NCI-H128 (cell line): Measurements from ENCODE around the gene DCTN5.
A peak's percentile ranks its signal among the peaks of the same experiment; 100 is the strongest.
"Not testable (repeated sequence)": the region's sequence is repeated elsewhere in the genome, so short reads cannot be mapped to it uniquely, and the experiment has no call there.

Source experiments
- DNase-seq: peaks from one replicate; lab custom pipeline; 2025; ENCODE audit not compliant: unreplicated experiment; lab: John Stamatoyannopoulos, UW

The DCTN5 gene

DNA sequence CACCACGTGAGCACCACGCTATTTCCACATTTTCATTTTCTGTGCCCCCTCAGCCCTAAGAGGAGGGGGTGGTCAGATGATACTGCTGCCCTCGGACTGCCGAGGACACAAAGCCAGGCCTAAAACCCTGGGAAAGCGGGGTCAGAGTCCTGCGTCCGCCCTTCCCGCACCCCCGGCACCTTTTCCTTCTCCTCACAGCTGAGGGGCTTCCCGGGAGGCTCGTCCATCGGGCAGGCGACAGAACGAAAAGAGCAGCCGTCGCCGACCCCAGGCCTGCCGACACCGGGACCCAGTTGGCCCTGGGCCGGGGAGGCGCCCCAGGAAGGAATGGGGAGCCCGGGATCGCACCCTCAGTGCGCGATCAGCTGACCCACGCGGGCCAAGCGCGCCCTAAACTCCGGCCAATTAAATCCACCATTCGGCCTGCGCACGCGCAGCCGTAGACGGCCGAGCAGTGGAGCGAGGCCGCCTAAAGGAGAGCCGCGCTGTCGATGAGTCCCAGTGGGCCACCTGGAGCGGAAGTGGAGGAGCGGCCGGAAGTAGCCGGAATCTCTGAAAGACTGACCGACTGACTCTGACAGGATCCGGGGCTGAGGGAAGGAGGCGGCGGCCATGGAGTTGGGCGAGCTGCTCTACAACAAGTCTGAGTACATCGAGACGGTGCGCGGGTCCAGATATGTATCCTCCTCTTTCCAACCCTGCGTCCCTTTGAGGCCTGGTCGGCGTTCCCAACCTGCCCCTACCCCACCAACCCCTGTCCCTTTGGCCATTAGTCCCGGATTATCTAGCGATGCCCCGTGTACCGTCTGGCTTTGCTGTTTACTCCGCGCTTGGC, at the start of gene DCTN5, which contains the start of gene PALB2:
DCTN5 (plus strand) TSS at position 536 of the 835 bp plus-strand sequence; CDS start at position 613, 77 bp downstream.
PALB2 (minus strand) TSS at position 380 of the 835 bp plus-strand sequence; CDS start at position 227, 153 bp downstream.
- DNase-seq = peak; percentile 74

- DNase-seq = no peak
Observed at GRCh38 chr16:23594186-23594585, 47.1 kb upstream of the DCTN5 start.

DNA sequence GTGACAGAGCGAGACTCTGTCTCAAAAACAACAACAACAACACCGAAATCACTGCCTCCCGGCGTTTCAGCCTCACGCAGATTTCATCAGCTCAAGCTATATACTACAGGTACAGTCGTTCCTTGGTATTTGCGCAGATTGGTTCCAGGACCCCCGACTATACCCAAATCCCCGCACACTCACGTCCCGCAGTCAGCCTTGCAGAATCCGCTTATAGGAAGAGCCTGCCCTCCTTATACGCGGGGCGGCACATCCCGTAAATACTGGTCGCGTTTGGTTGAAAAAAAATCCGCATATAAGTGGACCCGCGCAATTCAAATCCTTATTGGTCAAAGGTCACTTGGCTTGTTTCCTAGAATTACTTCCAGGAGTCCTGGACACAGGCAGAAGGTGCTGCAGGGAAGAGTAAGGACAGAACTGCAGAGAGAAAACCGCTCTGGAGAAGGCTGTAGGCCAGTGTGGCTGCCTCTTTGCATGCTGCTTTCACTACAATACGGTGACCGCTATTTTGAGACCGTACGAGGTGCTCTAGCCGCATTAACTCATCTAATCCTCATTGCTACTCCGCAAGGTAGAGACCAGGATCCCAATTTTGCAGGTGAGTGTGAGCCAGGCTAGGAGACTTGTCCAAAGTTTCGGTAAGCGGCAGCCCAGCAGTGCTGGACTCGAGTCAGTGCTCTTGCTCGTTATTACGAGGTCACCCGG, 45.9 kb upstream of the DCTN5 start:
- no peak for DNase-seq

DNA sequence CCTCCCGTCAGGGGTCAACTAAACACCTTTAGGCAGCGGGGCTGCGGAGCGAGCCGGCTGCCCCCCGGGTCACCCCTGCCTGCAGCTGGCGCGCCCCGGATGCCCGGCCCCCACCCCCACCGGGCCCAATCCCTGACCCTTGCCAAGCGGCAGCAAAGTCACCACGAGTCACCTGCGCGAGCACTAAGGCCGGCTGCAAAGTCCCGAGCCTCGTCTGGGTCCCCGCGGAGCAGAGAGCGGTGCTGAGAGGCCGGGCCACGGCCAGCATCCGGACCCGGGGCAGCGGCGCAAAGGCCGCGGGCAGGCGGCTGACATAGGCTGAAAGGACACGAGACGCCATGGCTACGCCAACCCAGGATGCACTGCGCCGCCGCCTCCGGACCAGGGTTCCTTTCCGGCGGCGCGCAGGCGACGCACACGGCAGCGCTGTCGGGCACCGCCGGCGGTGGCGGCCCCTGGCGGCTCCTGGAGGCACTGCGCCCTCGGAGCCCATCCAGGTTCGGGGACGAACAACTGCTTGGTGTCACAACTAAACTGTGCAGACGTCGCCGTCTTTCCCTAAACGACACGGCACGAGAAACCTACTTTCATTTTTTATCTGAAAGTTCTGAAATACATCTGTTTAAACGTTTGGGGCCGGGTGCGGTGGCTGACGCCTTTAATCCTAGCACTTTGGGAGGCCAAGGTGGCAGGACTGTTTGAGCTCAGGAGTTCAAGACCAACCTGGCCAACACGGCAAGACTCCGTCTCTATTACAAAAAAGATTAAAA, 45.1 kb upstream of the DCTN5 start, which contains the start of gene NDUFAB1:
NDUFAB1 (minus strand) TSS at position 366 of the 770 bp plus-strand sequence; CDS start at position 340, 26 bp downstream.
- peak; percentile 32 for DNase-seq

- no peak for DNase-seq
Observed at GRCh38 chr16:23597003-23597756, 44.1 kb upstream of the DCTN5 start.

- DNase-seq = no peak
Observed at GRCh38 chr16:23607726-23608125, 33.5 kb upstream of the DCTN5 start.

- no peak for DNase-seq
Observed at GRCh38 chr16:23608194-23608593, 33.1 kb upstream of the DCTN5 start.

- no peak for DNase-seq
Observed at GRCh38 chr16:23609929-23610328, 31.3 kb upstream of the DCTN5 start.

GRCh38 chr16:23610905-23611304, 30.4 kb upstream of the DCTN5 start:
- not testable (repeated sequence) for DNase-seq

DNA sequence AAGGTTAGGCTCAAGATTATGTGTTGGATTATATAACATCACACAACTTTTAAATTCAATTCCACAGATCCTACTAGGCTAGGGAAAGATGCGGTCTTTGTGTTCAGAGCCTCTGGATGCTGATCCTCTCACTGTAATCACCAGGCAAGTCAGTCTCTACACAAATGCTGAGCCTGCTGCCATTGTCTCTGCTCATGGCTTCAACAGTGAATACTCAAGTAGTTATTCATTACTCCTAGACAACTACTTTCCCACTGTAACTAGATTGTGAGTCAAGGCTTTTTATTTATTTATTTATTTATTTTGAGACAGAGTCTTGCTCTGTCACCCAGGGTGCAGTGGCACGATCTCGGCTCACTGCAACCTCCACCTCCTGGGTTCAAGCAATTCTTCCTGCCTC, 29.3 kb upstream of the DCTN5 start:
- no peak for DNase-seq

DNA sequence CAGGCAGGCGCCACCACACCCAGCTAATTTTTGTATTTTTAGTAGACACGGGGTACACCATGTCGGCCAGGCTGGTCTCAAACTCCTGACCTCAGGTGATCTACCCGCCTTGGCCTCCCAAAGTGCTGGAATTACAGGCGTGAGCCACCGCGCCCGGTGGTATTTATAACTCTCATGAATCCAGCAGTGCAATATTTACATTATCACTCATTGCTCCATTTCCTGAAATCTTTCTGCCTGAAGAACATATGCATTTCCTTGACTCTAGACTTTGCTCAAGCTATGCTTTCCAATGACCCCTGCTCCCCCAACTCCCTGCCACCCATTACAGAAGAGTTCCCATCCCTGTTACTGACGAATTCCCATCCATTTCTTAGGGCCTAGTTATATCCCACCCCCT, 25.5 kb upstream of the DCTN5 start:
- no peak for DNase-seq

DNA sequence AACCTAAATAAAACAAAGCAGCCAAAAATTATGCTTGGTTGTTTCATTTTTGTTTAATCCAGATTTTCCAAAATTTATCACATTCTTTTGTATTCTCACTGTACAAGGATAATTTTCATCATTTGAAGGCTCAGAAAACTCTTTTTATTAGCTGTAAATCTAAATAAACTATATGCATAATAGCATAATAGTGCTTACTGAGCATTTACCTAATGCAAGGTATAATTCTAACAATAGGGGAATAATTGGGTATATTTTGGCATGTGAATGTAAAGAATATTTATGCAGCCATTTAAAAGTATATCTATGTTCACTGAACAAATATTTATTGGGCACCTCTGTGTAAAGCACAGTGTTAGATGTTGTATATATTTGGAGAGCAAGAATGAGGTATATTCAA, 17.2 kb upstream of the DCTN5 start:
- DNase-seq = no peak

- DNase-seq = no peak
Observed at GRCh38 chr16:23629516-23629915, 11.8 kb upstream of the DCTN5 start.

- DNase-seq = not testable (repeated sequence)
Observed at GRCh38 chr16:23631874-23632273, 9.4 kb upstream of the DCTN5 start.

- DNase-seq = no peak
Observed at GRCh38 chr16:23634461-23635036, 6.7 kb upstream of the DCTN5 start.

DNA sequence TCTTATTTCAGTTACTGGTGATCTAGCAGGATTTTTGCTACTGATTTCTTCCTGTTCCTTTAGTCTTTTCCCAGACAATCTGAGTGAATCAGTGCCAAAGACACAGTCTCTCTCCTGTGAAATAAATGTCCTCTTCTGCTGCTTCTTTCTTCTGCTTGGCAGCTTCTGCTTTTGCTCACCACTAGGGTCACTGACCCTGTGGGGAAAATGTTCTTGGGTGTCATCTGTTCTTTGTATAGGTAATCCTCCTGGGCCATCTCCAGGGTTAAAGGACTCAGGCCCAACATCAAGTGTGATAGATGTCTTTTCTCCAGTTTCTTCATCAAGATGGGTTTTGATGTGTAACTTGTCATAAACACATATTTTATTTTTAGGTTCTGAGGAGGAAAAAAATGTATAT, 5.3 kb upstream of the DCTN5 start:
- no peak for DNase-seq

DNA sequence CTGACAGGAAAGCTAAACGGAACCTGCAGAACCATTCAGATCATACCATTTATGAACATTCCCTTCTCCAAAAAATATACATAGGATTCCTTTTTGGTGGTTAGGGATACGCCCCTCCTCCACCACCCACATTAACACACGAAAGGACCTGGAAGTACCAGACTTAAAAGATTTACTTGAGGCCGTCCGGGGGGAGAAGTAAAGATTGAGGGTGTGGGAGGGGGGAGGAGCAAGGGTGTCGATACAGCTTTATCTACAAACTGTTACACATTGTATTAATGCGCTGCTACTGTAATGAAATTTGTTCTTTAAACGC, 693 bp upstream of the DCTN5 start:
- DNase-seq = no peak

DNA sequence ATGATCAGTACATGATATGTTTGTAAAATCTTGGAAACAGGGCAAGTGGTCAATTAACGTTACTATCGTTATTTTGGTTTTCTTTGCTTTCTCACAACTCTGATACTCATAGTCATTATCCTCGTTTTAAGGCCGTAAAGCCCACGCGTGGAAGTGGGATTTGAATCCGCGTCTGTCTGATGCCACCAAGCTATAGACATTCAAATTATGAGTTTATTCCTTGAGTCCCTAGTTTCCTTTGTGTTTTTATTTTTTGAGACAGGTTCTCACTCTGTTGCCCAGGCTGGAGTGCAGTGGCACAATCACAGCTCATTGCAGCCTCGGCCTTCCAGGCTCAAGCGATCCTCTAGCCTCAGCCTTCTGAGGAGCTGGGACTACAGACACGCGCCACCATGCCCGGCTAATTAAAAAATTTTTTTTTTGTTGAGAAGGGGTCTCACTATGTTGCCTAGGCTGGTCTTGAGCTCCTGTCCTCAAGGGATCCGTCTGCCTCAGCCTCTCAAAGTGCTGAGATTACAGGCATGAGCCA, 1.0 kb downstream of the DCTN5 start:
- DNase-seq = no peak

GRCh38 chr16:23650674-23651416, 9.6 kb downstream of the DCTN5 start:
- no peak for DNase-seq
